Measurements from ENCODE around the gene AHNAK. TPM values are rescaled to one million over a fixed set of nuclear protein-coding genes. Genes with fewer than 3 reads are reported as not detected.

Gene AHNAK
- total and polyA plus RNA-seq, 3 donors from 2014 or later, result 95.8 to 148 (median 137) TPM

GRCh38 chr11:62432695-62433094 is 113.9 kb downstream of the AHNAK start:
- Histone ChIP-seq H3K27me3 (no peaks in the 10 kb centered on the region), H3K4me3 (no peak overlapping the region), H3K36me3 (ENCODE audit: low read depth, missing control alignments) (no peaks in the 10 kb centered on the region), H3K9me3 (no peaks in the 10 kb centered on the region), H3K27ac (peak overlapping the region in 1 of 2 donors; percentile 73), H3K4me1 (peaks cover 35% of the 10 kb centered on the region)
- no peak for DNase-seq
- 72 to 78% methylated on average over 9 of the region's 9 CpGs for WGBS, 2 donors
- TF ChIP-seq POLR2A (IDR thresholded peaks at IDR 0.05), result no peak
- TF ChIP-seq, protein P1, sequence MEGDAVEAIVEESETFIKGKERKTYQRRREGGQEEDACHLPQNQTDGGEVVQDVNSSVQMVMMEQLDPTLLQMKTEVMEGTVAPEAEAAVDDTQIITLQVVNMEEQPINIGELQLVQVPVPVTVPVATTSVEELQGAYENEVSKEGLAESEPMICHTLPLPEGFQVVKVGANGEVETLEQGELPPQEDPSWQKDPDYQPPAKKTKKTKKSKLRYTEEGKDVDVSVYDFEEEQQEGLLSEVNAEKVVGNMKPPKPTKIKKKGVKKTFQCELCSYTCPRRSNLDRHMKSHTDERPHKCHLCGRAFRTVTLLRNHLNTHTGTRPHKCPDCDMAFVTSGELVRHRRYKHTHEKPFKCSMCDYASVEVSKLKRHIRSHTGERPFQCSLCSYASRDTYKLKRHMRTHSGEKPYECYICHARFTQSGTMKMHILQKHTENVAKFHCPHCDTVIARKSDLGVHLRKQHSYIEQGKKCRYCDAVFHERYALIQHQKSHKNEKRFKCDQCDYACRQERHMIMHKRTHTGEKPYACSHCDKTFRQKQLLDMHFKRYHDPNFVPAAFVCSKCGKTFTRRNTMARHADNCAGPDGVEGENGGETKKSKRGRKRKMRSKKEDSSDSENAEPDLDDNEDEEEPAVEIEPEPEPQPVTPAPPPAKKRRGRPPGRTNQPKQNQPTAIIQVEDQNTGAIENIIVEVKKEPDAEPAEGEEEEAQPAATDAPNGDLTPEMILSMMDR (IDR thresholded peaks at IDR 0.05), result no peak
- intact Hi-C loops (cut with DNase I; ENCODE audit: low total_unique reads), result loop anchor here (5.0 kb wide), 1 partner anchor 110 kb away; no protein-coding TSS in a partner anchor

DNA sequence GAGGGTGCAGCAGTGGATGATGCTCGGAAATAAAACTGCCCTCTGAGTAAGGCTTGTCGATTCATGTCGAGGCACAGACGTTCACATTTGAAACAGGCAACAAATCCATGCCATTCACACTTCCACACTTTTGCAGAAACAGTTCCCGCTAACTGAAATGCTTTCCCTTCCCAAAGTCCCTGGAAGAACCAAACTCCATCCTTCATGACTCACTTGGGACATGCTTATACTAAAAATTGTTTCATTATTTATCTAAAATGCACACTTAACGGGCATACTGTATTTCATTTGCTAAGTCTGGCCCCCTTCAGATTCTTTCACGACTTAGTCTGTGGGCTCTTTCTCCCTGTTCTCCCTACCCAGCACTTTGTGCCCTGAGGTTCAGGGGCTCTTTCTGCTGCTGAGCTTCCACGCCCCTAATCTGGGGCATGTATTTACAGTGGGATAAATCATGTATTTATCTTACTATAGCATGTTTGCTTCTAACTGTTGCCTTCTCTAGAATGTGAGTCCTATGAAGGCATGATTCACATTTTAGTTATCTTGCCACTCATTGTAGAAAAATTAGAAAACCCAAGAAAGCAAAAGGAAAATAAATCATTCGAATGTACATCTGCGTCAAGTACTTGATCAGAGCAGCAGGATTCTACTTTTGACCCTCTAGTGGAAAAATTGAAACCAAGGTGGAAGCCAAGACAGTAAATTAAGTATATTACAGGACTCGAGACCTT is 115.3 kb downstream of the AHNAK start:
- intact Hi-C loops (cut with DNase I; ENCODE audit: low total_unique reads), result loop anchor here (5.0 kb wide), 1 partner anchor 111 kb away; no protein-coding TSS in a partner anchor
- no peak for DNase-seq
- Histone ChIP-seq H3K27ac (no peak overlapping the region), H3K36me3 (ENCODE audit: low read depth, missing control alignments) (no peaks in the 10 kb centered on the region), H3K27me3 (no peaks in the 10 kb centered on the region), H3K9me3 (no peaks in the 10 kb centered on the region), H3K4me3 (no peak overlapping the region), H3K4me1 (peaks cover 32% of the 10 kb centered on the region)
- TF ChIP-seq, protein P1 (IDR thresholded peaks at IDR 0.05), result no peak
- TF ChIP-seq POLR2A (IDR thresholded peaks at IDR 0.05), result no peak
- 65 to 78% methylated on average over 11 of the region's 11 CpGs for WGBS, 2 donors

DNA sequence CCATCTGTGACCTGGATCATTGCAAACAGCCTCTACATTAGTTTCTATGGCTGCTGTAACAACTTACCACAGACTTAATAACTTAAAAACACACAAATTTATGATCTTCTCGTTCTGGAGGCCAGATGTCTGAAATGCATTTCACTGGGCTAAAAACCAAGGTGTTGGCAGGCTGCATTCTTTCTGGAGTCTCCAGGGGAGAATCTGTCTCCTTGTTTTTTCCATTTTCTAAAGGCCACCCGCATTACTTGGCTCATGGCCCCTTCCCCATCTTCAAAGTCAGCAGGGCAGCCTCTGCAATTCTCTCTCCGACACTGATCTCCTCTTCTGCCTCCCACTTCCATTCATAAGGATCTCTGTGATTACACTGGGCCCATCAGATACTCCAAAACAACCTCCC is 116.2 kb downstream of the AHNAK start:
- no peak overlapping the region for H3K4me3 ChIP-seq
- intact Hi-C loops (cut with DNase I; ENCODE audit: low total_unique reads), result loop anchor here (5.0 kb wide), 1 partner anchor 112 kb away; no protein-coding TSS in a partner anchor
- TF ChIP-seq POLR2A (IDR thresholded peaks at IDR 0.05), result no peak
- TF ChIP-seq, protein P1 (IDR thresholded peaks at IDR 0.05), result no peak
- no peaks in the 10 kb centered on the region for H3K27me3 ChIP-seq
- peaks cover 24% of the 10 kb centered on the region for H3K4me1 ChIP-seq
- H3K9me3 ChIP-seq, result no peaks in the 10 kb centered on the region
- no peaks in the 10 kb centered on the region for H3K36me3 ChIP-seq (ENCODE audit: low read depth, missing control alignments)
- 50 to 51% methylated on average over 3 of the region's 3 CpGs for WGBS, 2 donors
- H3K27ac ChIP-seq, result no peak overlapping the region
- DNase-seq, result no peak

GRCh38 chr11:62428871-62429560 is 117.6 kb downstream of the AHNAK start:
- TF ChIP-seq POLR2A (IDR thresholded peaks at IDR 0.05), result no peak
- TF ChIP-seq, protein P1 (IDR thresholded peaks at IDR 0.05), result no peak
- DNase-seq, result no peak
- Histone ChIP-seq H3K36me3 (ENCODE audit: low read depth, missing control alignments) (no peaks in the 10 kb centered on the region), H3K4me1 (peaks cover 13% of the 10 kb centered on the region), H3K27me3 (no peaks in the 10 kb centered on the region), H3K27ac (no peak overlapping the region), H3K4me3 (no peak overlapping the region), H3K9me3 (no peaks in the 10 kb centered on the region)
- intact Hi-C loops (cut with DNase I; ENCODE audit: low total_unique reads), result no loop called here
- 75 to 82% methylated on average over 8 of the region's 8 CpGs for WGBS, 2 donors
